IMR-90 (cell line): Measurements from ENCODE around the gene ZMIZ1. TPM values are rescaled to one million over a fixed set of nuclear protein-coding genes. Genes with fewer than 3 reads are reported as not detected.

Experiments
- ATAC-seq: fragments of 200-7000 bp; cut with Tn5 transposase; 2 replicates; pipeline ENCODE4 v1.9.1; 2020; ENCODE audit warnings: low read depth, mild to moderate bottlenecking, moderate library complexity
- BruUV-seq: library from RNA; stranded (reverse); fragments of 400-500 nt; replicated peaks from 2 replicates; lab custom pipeline; 2021; lab: Mats Ljungman, UMichigan
- CTCF ChIA-PET: fragments of 300-600 bp; formaldehyde crosslinking; extraction: SDS; loops from one replicate; lab custom pipeline; 2021; ENCODE audit warnings: antibody characterized with exemption; lab: Yijun Ruan, JAX
- POLR2A ChIA-PET: fragments of 300-600 bp; sonication (Branson Sonifier 250); formaldehyde crosslinking; loops from one replicate; lab custom pipeline; 2022; ENCODE audit warnings: antibody characterized with exemption; ENCODE audit not compliant: unreplicated experiment; lab: Charles Lee
- DNase-seq: peaks from one replicate; pipeline ENCODE4 v3.0.0; 2013
- H2AFZ ChIP-seq: replicated peaks from 2 replicates; pipeline ENCODE3; 2013; ENCODE audit warnings: low read length, mild to moderate bottlenecking; ENCODE audit not compliant: poor library complexity
- H2AK5ac ChIP-seq: 2 replicates; pipeline ENCODE4 v1.6.1; 2013; ENCODE audit warnings: low read depth, low read length, inconsistent platforms
- H2AK9ac ChIP-seq: replicated peaks from 2 replicates; pipeline ENCODE3; 2013; ENCODE audit warnings: mild to moderate bottlenecking, low read depth, low read length, moderate library complexity; ENCODE audit not compliant: poor library complexity
- H2BK120ac ChIP-seq: 2 replicates; pipeline ENCODE4 v1.6.1; 2013; ENCODE audit warnings: low read depth, low read length, inconsistent platforms
- H2BK15ac ChIP-seq: 3 replicates; pipeline ENCODE4 v1.6.1; 2013; ENCODE audit warnings: low read depth, low read length, inconsistent platforms
- H2BK20ac ChIP-seq: 2 replicates; pipeline ENCODE4 v1.6.1; 2013; ENCODE audit warnings: low read depth, mild to moderate bottlenecking, inconsistent platforms, low read length, moderate library complexity
- H2BK5ac ChIP-seq: 2 replicates; pipeline ENCODE4 v1.6.1; 2013; ENCODE audit warnings: mild to moderate bottlenecking, low read depth, low read length, inconsistent platforms; ENCODE audit not compliant: poor library complexity, severe bottlenecking
- H3K14ac ChIP-seq: replicated peaks from 2 replicates; pipeline ENCODE4 v1.6.1; 2013; ENCODE audit warnings: low read depth, low read length, inconsistent platforms
- H3K18ac ChIP-seq: 2 replicates; pipeline ENCODE4 v1.6.1; 2013; ENCODE audit warnings: low read depth, low read length, control low read depth
- H3K23ac ChIP-seq: 2 replicates; pipeline ENCODE4 v1.6.1; 2013; ENCODE audit warnings: low read depth, low read length, inconsistent platforms
- H3K27ac ChIP-seq: 2 replicates; pipeline ENCODE4 v1.5.1; 2013; ENCODE audit warnings: mild to moderate bottlenecking, control low read depth, low read length; ENCODE audit not compliant: insufficient read depth
- H3K27me3 ChIP-seq: 2 replicates; pipeline ENCODE4 v1.6.1; 2013; ENCODE audit warnings: low read length; ENCODE audit not compliant: control insufficient read depth, insufficient read depth
- H3K36me3 ChIP-seq: 2 replicates; pipeline ENCODE4 v1.6.1; 2013; ENCODE audit warnings: low read length, mixed read lengths; ENCODE audit not compliant: control insufficient read depth, insufficient read depth
- H3K4ac ChIP-seq: 2 replicates; pipeline ENCODE4 v1.6.1; 2013; ENCODE audit warnings: low read depth, low read length, inconsistent platforms
- H3K4me1 ChIP-seq: 2 replicates; pipeline ENCODE4 v1.6.1; 2013; ENCODE audit warnings: low read length, mixed read lengths; ENCODE audit not compliant: control insufficient read depth, insufficient read depth
- H3K4me2 ChIP-seq: 2 replicates; pipeline ENCODE4 v1.6.1; 2013; ENCODE audit warnings: low read depth, mild to moderate bottlenecking, control low read depth, low read length, moderate library complexity
- H3K4me3 ChIP-seq: 2 replicates; pipeline ENCODE4 v1.5.1; 2013; ENCODE audit warnings: low read depth, mild to moderate bottlenecking, control low read depth, low read length, moderate library complexity; ENCODE audit not compliant: insufficient read depth
- H3K56ac ChIP-seq: 2 replicates; pipeline ENCODE4 v1.6.1; 2013; ENCODE audit warnings: low read length, inconsistent platforms; ENCODE audit not compliant: insufficient read depth; ENCODE audit errors: extremely low read depth
- H3K79me1 ChIP-seq, 2 experiments: 2 replicates each; pipeline ENCODE4 v1.6.1; 2013; ENCODE audit warnings: low read length in 2 of 2, inconsistent platforms in 1 of 2, low read depth in 1 of 2
- H3K9ac ChIP-seq: 2 replicates; pipeline ENCODE4 v1.6.1; 2013; ENCODE audit warnings: low read depth, low read length, control low read depth
- H3K9me1 ChIP-seq: 2 replicates; pipeline ENCODE4 v1.6.1; 2013; ENCODE audit warnings: low read length, inconsistent platforms; ENCODE audit not compliant: insufficient read depth
- H3K9me3 ChIP-seq: 2 replicates; pipeline ENCODE4 v1.6.1; 2013; ENCODE audit warnings: low read length; ENCODE audit not compliant: control insufficient read depth, insufficient read depth
- H4K20me1 ChIP-seq: 2 replicates; pipeline ENCODE4 v1.6.1; 2013; ENCODE audit warnings: low read length, inconsistent platforms; ENCODE audit not compliant: insufficient read depth
- H4K5ac ChIP-seq: 2 replicates; pipeline ENCODE4 v1.6.1; 2013; ENCODE audit warnings: mild to moderate bottlenecking, low read depth, low read length, control low read depth
- H4K8ac ChIP-seq, 2 experiments: 2 replicates each; pipeline ENCODE4 v1.6.1; 2013; ENCODE audit warnings: low read depth in 2 of 2, low read length in 2 of 2, control low read depth in 1 of 2, inconsistent platforms in 1 of 2
- H4K91ac ChIP-seq: 2 replicates; pipeline ENCODE4 v1.6.1; 2013; ENCODE audit warnings: low read depth, low read length, inconsistent platforms; ENCODE audit not compliant: insufficient read depth
- BHLHE40 ChIP-seq: fragments of 150-350 bp; IDR thresholded peaks from 2 replicates; pipeline ENCODE4 v1.6.1; 2016; ENCODE audit warnings: mild to moderate bottlenecking, low read depth, low read length
- CHD1 ChIP-seq: IDR thresholded peaks from 2 replicates; pipeline ENCODE4 v1.6.1; 2012; ENCODE audit warnings: low read depth, low read length, improper control_type of control experiment
- FOS ChIP-seq: fragments of 150-350 bp; IDR thresholded peaks from 2 replicates; pipeline ENCODE4 v1.6.1; 2016; ENCODE audit warnings: low read depth, low read length
- MAFK ChIP-seq: IDR thresholded peaks from 2 replicates; pipeline ENCODE4 v1.6.1; 2012; ENCODE audit warnings: low read depth, low read length, improper control_type of control experiment
- RFX5 ChIP-seq: IDR thresholded peaks from 2 replicates; pipeline ENCODE4 v1.8.0; 2012; ENCODE audit warnings: low read depth, mild to moderate bottlenecking, low read length, moderate library complexity
- WGBS, 2 experiments: methylation state at CpG; one replicate each; pipeline versions ENCODE4 v1.1.5 to v1.1.7; 2013; ENCODE audit warnings: missing lambda C conversion rate in 2 of 2; ENCODE audit not compliant: insufficient read length in 1 of 2; ENCODE audit errors: extremely low coverage in 2 of 2; 5-methylcytosine and 5-hydroxymethylcytosine counted together
- dilution Hi-C: fragments of 300-500 bp; cut with HindIII; formaldehyde crosslinking; loops from one replicate; pipeline ENCODE4 v1.14.3; 2018; ENCODE audit warnings: low sequenced_read_pairs; ENCODE audit not compliant: unreplicated experiment
- in situ Hi-C: fragments of 300-500 bp; cut with MboI; formaldehyde crosslinking; loops from 3 replicates; pipeline ENCODE4 v1.14.3; 2019; ENCODE audit warnings: low sequenced_read_pairs, inconsistent platforms, mixed read lengths
- intact Hi-C: fragments of 100-400 bp; cut with micrococcal nuclease; formaldehyde crosslinking; loops from 2 replicates; pipeline ENCODE4 v1.10.0; 2022
- polyA plus RNA-seq, 3 experiments: library from polyadenylated mRNA; depleted of rRNA; stranded (reverse); fragments of >200 nt; gene quantifications; 2 replicates each; pipeline ENCODE4 v1.2.3, GENCODE V29; 2012; ENCODE audit warnings: low replicate concordance in 1 of 3
- total RNA-seq: library from RNA; depleted of rRNA; stranded (reverse); fragments of >200 nt; gene quantifications from 2 replicates; pipeline ENCODE4 v1.2.3, GENCODE V29; 2012
- TF ChIP-seq, protein P1 (sequence below): conservative IDR thresholded peaks from 2 replicates; pipeline ENCODE4 v1.5.1; 2012; ENCODE audit warnings: mild to moderate bottlenecking, low read depth, low read length, improper control_type of control experiment

ZMIZ1 gene
- total and polyA plus RNA-seq, 2 of the 4 experiments (the other 2 are of a cell fraction), result 6.6 to 48.7 TPM

DNA sequence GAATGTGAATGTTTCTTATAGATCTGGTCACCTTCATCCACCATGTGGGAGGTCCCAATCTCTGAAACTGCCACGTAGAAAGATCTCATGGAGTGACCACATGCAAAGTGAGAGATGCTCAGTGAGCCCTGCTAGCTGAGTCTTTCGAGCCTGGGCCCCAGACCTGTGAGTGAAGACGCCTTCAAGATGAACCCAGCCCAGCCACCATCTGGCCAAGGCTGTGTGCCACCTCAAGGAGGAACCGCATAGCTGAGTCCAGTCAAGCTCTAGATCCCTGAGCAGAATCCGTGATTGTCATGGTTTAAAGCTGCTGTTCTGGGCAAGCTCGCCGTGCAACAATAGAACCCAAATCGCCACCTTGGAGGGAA, 258.3 kb downstream of the ZMIZ1 start:
- POLR2A ChIA-PET, result no interaction called here
- Histone ChIP-seq H3K4me2 (no peak overlapping the region), H3K14ac (no peak overlapping the region)

More for the DNA sequence above, 258.3 kb downstream of the ZMIZ1 start:
- H2AK5ac ChIP-seq, result no peak overlapping the region; the same call in 1 of the 2 replicates
- no peak overlapping the region for H3K4me3 ChIP-seq
- in situ Hi-C loops (no loop called here), dilution Hi-C loops (no loop called here), intact Hi-C loops (no loop called here)
- H3K9me1 ChIP-seq, result peaks cover 25% of the 10 kb centered on the region
- no peaks in the 10 kb centered on the region for H3K9me3 ChIP-seq
- no peak overlapping the region for H3K9ac ChIP-seq
- H3K18ac ChIP-seq, result no peak overlapping the region
- H3K56ac ChIP-seq, result no peak overlapping the region
- no peaks in the 10 kb centered on the region; a peak in 1 of 4 replicates for H3K79me1 ChIP-seq
- peaks cover 13% of the 10 kb centered on the region for H3K4me1 ChIP-seq
- H4K5ac ChIP-seq, result no peak overlapping the region
- ATAC-seq (no peak), DNase-seq (no peak)
- no peaks in the 10 kb centered on the region for H3K36me3 ChIP-seq
- no peak overlapping the region for H2AK9ac ChIP-seq
- no peaks in the 10 kb centered on the region for H3K27me3 ChIP-seq
- no peaks in the 10 kb centered on the region for H4K20me1 ChIP-seq
- no peak for TF ChIP-seq CHD1
- TF ChIP-seq FOS, result no peak
- no peak for TF ChIP-seq BHLHE40
- TF ChIP-seq, protein P1, sequence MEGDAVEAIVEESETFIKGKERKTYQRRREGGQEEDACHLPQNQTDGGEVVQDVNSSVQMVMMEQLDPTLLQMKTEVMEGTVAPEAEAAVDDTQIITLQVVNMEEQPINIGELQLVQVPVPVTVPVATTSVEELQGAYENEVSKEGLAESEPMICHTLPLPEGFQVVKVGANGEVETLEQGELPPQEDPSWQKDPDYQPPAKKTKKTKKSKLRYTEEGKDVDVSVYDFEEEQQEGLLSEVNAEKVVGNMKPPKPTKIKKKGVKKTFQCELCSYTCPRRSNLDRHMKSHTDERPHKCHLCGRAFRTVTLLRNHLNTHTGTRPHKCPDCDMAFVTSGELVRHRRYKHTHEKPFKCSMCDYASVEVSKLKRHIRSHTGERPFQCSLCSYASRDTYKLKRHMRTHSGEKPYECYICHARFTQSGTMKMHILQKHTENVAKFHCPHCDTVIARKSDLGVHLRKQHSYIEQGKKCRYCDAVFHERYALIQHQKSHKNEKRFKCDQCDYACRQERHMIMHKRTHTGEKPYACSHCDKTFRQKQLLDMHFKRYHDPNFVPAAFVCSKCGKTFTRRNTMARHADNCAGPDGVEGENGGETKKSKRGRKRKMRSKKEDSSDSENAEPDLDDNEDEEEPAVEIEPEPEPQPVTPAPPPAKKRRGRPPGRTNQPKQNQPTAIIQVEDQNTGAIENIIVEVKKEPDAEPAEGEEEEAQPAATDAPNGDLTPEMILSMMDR, result no peak
- no peak for TF ChIP-seq RFX5
- TF ChIP-seq MAFK, result no peak
- no peak overlapping the region for H2BK20ac ChIP-seq
- no peak overlapping the region for H2AFZ ChIP-seq
- H4K8ac ChIP-seq, result no peak overlapping the region
- CTCF ChIA-PET, result no interaction called here
- no TSS peak for BruUV-seq
- no peak overlapping the region; the same call in 1 of the 2 replicates for H3K4ac ChIP-seq
- 91% methylated on average over 4 of the region's 8 CpGs; no CpG with 5 or more reads in 1 of the 2 experiments for WGBS, 2 experiments
- no peak overlapping the region for H2BK15ac ChIP-seq
- no peak overlapping the region for H3K23ac ChIP-seq
- no peak overlapping the region for H2BK5ac ChIP-seq
- H3K27ac ChIP-seq, result no peak overlapping the region
- no peak overlapping the region for H2BK120ac ChIP-seq
- no peak overlapping the region for H4K91ac ChIP-seq
